HepG2 (cell line): ENCODE measurements around the gene CCM2L. TPM values are rescaled to one million over a fixed set of nuclear protein-coding genes. Genes with fewer than 3 reads are reported as not detected.

ENCODE experiments used
- ATAC-seq: fragments of 200-7000 bp; cut with Tn5 transposase; 3 replicates; pipeline ENCODE4 v1.9.1; 2020; ENCODE audit warnings: mild to moderate bottlenecking, moderate library complexity
- BruUV-seq: library from RNA; stranded (reverse); fragments of 400-500 nt; replicated peaks from 2 replicates; lab custom pipeline; 2021; lab: Mats Ljungman, UMichigan
- CTCF ChIA-PET: fragments of 300-600 bp; formaldehyde crosslinking; extraction: SDS; loops from one replicate; lab custom pipeline; 2021; ENCODE audit warnings: low total read pairs, inconsistent platforms, low intra/inter-chr PET ratio; lab: Yijun Ruan, JAX
- POLR2A ChIA-PET: fragments of 350-600 bp; sonication (Branson Sonifier 250); formaldehyde crosslinking; loops from one replicate; lab custom pipeline; 2020; ENCODE audit warnings: antibody characterized with exemption, inconsistent platforms; lab: Yijun Ruan, JAX
- DNase-seq: peaks from one replicate; pipeline ENCODE4 v3.0.0-alpha.2; 2015; ENCODE audit warnings: low spot score
- FAIRE-seq: peaks from 3 replicates; lab custom pipeline; 2011; peaks lifted over from hg19 to GRCh38; lab: Jason Lieb, UNC
- H2AFZ ChIP-seq: one replicate; pipeline ENCODE4 v1.6.1; 2011; ENCODE audit warnings: low read length, inconsistent platforms
- H3K27ac ChIP-seq: fragments of 300-600 bp; 3 replicates; pipeline ENCODE4 v1.8.0; 2011; ENCODE audit warnings: mixed run types, mild to moderate bottlenecking, mixed read lengths, low read length, inconsistent platforms; ENCODE audit not compliant: insufficient read depth; ENCODE audit errors: extremely low read length
- H3K27me3 ChIP-seq, 2 experiments: fragments of 200-600 bp in 1 of 2; 2 replicates in 1 of 2; 3 replicates in 1 of 2; pipeline versions ENCODE4 v1.6.0 to v1.8.0; 2011; ENCODE audit warnings: low read length in 2 of 2, mild to moderate bottlenecking in 2 of 2, moderate library complexity in 2 of 2, inconsistent platforms in 1 of 2; ENCODE audit not compliant: insufficient read depth in 2 of 2, control insufficient read depth in 1 of 2
- H3K36me3 ChIP-seq, 2 experiments: fragments of 200-600 bp in 1 of 2; replicated peaks in 1 of 2; 2 replicates in 1 of 2; 3 replicates in 1 of 2; pipeline versions ENCODE4 v1.5.1 to v1.8.0; 2011; ENCODE audit warnings: low read length in 2 of 2, inconsistent platforms in 1 of 2; ENCODE audit not compliant: insufficient read depth in 2 of 2, control insufficient read depth in 1 of 2
- H3K4me1 ChIP-seq: 2 replicates; pipeline ENCODE4 v1.5.1; 2012; ENCODE audit warnings: low read length, inconsistent platforms; ENCODE audit not compliant: insufficient read depth
- H3K4me2 ChIP-seq: 2 replicates; pipeline ENCODE4 v1.6.0; 2011; ENCODE audit warnings: low read depth, low read length, inconsistent platforms
- H3K4me3 ChIP-seq, 3 experiments: fragments of 200-600 bp in 1 of 3; sonication (generic), shearing (Covaris generic) in 1 of 3; replicated peaks in 1 of 3; 2 replicates each; pipeline ENCODE4 v1.5.1; 2011 to 2016; ENCODE audit warnings: low read length in 3 of 3, inconsistent platforms in 2 of 3, low read depth in 2 of 3, mild to moderate bottlenecking in 2 of 3, control low read depth in 1 of 3, mixed read lengths in 1 of 3; ENCODE audit not compliant: insufficient read depth in 1 of 3
- H3K79me2 ChIP-seq: one replicate; pipeline ENCODE4 v1.6.1; 2011; ENCODE audit warnings: low read length, inconsistent platforms; ENCODE audit not compliant: insufficient read depth
- H3K9ac ChIP-seq: 2 replicates; pipeline ENCODE4 v1.6.0; 2011; ENCODE audit warnings: mild to moderate bottlenecking, low read depth, low read length, inconsistent platforms; ENCODE audit not compliant: insufficient read depth
- H3K9me3 ChIP-seq: 2 replicates; pipeline ENCODE4 v1.5.1; 2012; ENCODE audit warnings: mild to moderate bottlenecking, low read length
- H4K20me1 ChIP-seq: 2 replicates; pipeline ENCODE4 v1.6.0; 2011; ENCODE audit warnings: inconsistent platforms, mild to moderate bottlenecking, low read length, moderate library complexity; ENCODE audit not compliant: insufficient read depth
- FOXJ3 ChIP-seq: sonication (generic); formaldehyde crosslinking; IDR thresholded peaks from 2 replicates; pipeline ENCODE4 v1.4.0; 2020; ENCODE audit warnings: missing genetic modification reagents, mild to moderate bottlenecking, borderline replicate concordance
- RFXANK ChIP-seq: IDR thresholded peaks from 2 replicates; pipeline ENCODE4 v1.6.1; 2016
- TGIF2 ChIP-seq: IDR thresholded peaks from 2 replicates; pipeline ENCODE4 v1.6.1; 2016; ENCODE audit warnings: control low read depth, missing compliant biosample characterization
- ZFP36L1 ChIP-seq: sonication (generic); formaldehyde crosslinking; IDR thresholded peaks from 2 replicates; pipeline ENCODE4 v1.8.0; 2022; ENCODE audit warnings: mild to moderate bottlenecking, missing genetic modification reagents, moderate library complexity
- WGBS: methylation state at CpG from one replicate; pipeline ENCODE4 v1.1.6; 2017; ENCODE audit warnings: low lambda C conversion rate; 5-methylcytosine and 5-hydroxymethylcytosine counted together
- in situ Hi-C: cut with HindIII; loops from 2 replicates; pipeline ENCODE4 v1.10.0; 2017; ENCODE audit warnings: low pct_unique_long_range_greater_than_20kb; ENCODE audit not compliant: extremely low pct_ligation_motif_present
- intact Hi-C: fragments of 100-400 bp; cut with micrococcal nuclease; formaldehyde crosslinking; loops from one replicate; pipeline ENCODE4 v1.10.0; 2022; ENCODE audit not compliant: unreplicated experiment
- polyA plus RNA-seq, 8 experiments: library from polyadenylated mRNA; depleted of rRNA in 3 of 8; stranded (reverse) in 7 of 8; unstranded in 1 of 8; fragments of >200 nt; fragmentation: Illumina TruSeq in 4 of 8; extraction: Trizol in 4 of 8; gene quantifications; 2 replicates each; pipeline versions ENCODE4 v1.2.1 to v1.2.3, GENCODE V29; 2011 to 2016; ENCODE audit warnings: low read depth in 4 of 8, missing spikeins in 1 of 8, mixed read lengths in 1 of 8; ENCODE audit not compliant: insufficient read depth in 1 of 8
- total RNA-seq, 5 experiments: library from RNA; depleted of rRNA; stranded (reverse); fragments of >200 nt; fragmentation: Illumina TruSeq; extraction: Trizol; gene quantifications; 2 replicates each; pipeline ENCODE4 v1.2.3, GENCODE V29; 2016; ENCODE audit warnings: low read depth in 1 of 5
- TF ChIP-seq, protein P1 (sequence below): sonication (generic); formaldehyde crosslinking; IDR thresholded peaks from one replicate; pipeline ENCODE4 v1.5.1; 2020; ENCODE audit warnings: mild to moderate bottlenecking, missing genetic modification reagents; ENCODE audit errors: not compliant biosample characterization
- TF ChIP-seq, protein P2 (sequence below): sonication (generic); formaldehyde crosslinking; IDR thresholded peaks from 2 replicates; pipeline ENCODE4 v1.5.0; 2020; ENCODE audit warnings: mild to moderate bottlenecking, missing genetic modification reagents
- TF ChIP-seq, protein P3 (sequence below), 2 experiments: sonication (generic) in 1 of 2; formaldehyde crosslinking in 1 of 2; IDR thresholded peaks; 2 replicates each; pipeline versions ENCODE4 v1.5.1 to v1.6.1; 2011 to 2020; ENCODE audit warnings: borderline replicate concordance in 1 of 2, low read depth in 1 of 2, low read length in 1 of 2, mild to moderate bottlenecking in 1 of 2, missing genetic modification reagents in 1 of 2, moderate library complexity in 1 of 2

The CCM2L gene
- total and polyA plus RNA-seq, 2 of the 13 experiments (the other 11 are each of a cell fraction or from before 2014, with no cell fraction given), result 0.15 TPM; not detected in 1

DNA sequence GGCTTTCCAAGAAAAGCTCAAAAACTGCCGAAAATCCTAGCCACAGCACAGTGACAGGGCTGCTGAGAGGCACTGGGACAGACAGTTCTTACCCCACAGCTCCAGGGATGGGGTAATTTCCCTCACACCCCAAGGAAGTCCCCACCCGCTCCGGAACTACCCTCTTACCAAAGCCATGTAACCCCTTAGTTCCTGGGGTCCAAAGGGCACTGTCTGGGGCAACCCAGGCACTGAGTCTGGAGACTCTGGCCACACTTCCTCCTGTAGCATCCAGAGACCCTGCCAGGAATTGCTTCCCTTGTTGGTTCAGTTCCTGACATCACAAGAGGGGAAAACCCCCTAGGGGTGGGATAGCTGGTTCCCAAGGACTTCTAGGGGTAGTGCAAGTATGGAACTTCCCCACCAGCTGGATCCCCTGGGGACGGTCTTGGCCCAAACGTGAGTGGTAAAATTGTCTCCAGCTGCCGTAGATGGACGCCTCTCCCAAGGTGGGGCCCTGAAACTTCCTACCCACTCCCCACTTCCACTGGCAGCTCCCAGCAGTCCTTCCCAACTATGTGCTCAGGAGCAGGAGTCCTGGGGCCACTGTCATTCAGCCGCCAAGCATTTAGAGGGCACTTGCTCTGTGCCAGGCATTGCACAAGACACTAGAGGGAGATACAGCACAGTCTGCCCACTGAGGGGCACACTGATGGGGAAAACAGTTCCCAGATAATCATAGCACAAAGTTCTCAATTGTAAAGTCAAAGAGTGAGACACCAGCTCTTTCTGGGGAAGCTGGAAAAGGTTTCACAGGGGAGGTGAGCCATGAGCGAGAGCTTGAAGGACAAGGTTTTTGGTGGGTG is 24.6 kb downstream of the CCM2L start (continued):
- no peak for TF ChIP-seq ZFP36L1 (CRISPR knock-in tag)

DNA sequence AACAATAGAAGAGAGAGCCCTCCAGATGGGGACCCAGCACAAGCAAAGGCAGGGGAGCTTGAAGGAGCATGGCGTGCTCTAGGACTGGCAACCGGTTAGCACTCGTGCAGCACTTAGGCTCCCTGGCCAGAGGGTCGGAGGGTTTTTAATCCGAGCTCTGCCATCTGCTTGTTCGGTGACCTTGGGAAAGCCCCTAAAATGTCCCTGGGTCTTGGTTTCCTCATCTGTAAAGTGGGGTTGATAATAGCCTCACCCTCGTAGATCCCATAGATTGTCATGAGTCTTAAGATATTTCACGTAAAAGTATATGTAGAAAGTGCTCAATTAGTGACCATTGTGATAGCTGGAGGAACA is 25.2 kb downstream of the CCM2L start:
- 46% methylated on average over 8 of the region's 8 CpGs for WGBS
- H3K27me3 ChIP-seq, result peaks cover 1 to 46% of the 10 kb centered on the region in 2 experiments; a peak in 4 of 5 replicates
- H3K9ac ChIP-seq, result no peak overlapping the region
- intact Hi-C loops (no loop called here), in situ Hi-C loops (no loop called here)
- no peak overlapping the region for H3K4me3 ChIP-seq
- H2AFZ ChIP-seq, result no peak overlapping the region
- no peaks in the 10 kb centered on the region for H3K36me3 ChIP-seq
- H3K9me3 ChIP-seq, result no peaks in the 10 kb centered on the region
- POLR2A ChIA-PET, result no interaction called here
- FAIRE-seq, result no peak
- no peaks in the 10 kb centered on the region for H3K4me1 ChIP-seq
- H3K79me2 ChIP-seq, result no peaks in the 10 kb centered on the region
- BruUV-seq, result no TSS peak
- ATAC-seq, result no peak
- DNase-seq, result no peak
- CTCF ChIA-PET, result no interaction called here
- H3K27ac ChIP-seq, result no peak overlapping the region
- H3K4me2 ChIP-seq, result no peak overlapping the region
- no peaks in the 10 kb centered on the region for H4K20me1 ChIP-seq
- TF ChIP-seq, protein P1, sequence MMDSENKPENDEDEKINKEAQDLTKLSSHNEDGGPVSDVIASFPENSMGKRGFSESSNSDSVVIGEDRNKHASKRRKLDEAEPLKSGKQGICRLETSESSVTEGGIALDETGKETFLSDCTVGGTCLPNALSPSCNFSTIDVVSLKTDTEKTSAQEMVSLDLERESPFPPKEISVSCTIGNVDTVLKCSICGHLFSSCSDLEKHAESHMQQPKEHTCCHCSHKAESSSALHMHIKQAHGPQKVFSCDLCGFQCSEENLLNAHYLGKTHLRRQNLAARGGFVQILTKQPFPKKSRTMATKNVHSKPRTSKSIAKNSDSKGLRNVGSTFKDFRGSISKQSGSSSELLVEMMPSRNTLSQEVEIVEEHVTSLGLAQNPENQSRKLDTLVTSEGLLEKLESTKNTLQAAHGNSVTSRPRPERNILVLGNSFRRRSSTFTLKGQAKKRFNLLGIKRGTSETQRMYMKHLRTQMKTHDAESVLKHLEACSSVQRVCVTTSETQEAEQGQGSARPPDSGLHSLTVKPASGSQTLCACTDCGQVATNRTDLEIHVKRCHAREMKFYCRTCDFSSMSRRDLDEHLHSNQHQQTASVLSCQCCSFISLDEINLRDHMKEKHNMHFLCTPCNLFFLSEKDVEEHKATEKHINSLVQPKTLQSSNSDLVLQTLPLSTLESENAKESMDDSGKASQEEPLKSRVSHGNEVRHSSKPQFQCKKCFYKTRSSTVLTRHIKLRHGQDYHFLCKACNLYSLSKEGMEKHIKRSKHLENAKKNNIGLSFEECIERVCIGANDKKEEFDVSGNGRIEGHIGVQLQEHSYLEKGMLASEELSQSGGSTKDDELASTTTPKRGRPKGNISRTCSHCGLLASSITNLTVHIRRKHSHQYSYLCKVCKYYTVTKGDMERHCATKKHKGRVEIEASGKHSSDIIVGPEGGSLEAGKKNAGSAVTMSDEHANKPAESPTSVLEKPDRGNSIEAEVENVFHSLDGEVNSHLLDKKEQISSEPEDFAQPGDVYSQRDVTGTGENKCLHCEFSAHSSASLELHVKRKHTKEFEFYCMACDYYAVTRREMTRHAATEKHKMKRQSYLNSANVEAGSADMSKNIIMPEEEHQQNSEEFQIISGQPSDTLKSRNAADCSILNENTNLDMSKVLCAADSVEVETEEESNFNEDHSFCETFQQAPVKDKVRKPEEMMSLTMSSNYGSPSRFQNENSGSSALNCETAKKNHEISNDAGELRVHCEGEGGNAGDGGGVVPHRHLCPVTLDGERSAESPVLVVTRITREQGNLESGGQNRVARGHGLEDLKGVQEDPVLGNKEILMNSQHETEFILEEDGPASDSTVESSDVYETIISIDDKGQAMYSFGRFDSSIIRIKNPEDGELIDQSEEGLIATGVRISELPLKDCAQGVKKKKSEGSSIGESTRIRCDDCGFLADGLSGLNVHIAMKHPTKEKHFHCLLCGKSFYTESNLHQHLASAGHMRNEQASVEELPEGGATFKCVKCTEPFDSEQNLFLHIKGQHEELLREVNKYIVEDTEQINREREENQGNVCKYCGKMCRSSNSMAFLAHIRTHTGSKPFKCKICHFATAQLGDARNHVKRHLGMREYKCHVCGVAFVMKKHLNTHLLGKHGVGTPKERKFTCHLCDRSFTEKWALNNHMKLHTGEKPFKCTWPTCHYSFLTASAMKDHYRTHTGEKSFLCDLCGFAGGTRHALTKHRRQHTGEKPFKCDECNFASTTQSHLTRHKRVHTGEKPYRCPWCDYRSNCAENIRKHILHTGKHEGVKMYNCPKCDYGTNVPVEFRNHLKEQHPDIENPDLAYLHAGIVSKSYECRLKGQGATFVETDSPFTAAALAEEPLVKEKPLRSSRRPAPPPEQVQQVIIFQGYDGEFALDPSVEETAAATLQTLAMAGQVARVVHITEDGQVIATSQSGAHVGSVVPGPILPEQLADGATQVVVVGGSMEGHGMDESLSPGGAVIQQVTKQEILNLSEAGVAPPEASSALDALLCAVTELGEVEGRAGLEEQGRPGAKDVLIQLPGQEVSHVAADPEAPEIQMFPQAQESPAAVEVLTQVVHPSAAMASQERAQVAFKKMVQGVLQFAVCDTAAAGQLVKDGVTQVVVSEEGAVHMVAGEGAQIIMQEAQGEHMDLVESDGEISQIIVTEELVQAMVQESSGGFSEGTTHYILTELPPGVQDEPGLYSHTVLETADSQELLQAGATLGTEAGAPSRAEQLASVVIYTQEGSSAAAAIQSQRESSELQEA, result no peak
- TF ChIP-seq, protein P2, sequence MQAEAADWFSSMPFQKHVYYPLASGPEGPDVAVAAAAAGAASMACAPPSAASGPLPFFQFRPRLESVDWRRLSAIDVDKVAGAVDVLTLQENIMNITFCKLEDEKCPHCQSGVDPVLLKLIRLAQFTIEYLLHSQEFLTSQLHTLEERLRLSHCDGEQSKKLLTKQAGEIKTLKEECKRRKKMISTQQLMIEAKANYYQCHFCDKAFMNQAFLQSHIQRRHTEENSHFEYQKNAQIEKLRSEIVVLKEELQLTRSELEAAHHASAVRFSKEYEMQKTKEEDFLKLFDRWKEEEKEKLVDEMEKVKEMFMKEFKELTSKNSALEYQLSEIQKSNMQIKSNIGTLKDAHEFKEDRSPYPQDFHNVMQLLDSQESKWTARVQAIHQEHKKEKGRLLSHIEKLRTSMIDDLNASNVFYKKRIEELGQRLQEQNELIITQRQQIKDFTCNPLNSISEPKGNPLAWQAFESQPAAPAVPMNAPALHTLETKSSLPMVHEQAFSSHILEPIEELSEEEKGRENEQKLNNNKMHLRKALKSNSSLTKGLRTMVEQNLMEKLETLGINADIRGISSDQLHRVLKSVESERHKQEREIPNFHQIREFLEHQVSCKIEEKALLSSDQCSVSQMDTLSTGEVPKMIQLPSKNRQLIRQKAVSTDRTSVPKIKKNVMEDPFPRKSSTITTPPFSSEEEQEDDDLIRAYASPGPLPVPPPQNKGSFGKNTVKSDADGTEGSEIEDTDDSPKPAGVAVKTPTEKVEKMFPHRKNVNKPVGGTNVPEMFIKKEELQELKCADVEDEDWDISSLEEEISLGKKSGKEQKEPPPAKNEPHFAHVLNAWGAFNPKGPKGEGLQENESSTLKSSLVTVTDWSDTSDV (CRISPR knock-in tag), result no peak
- TF ChIP-seq RFXANK (CRISPR knock-in tag) (no peak), FOXJ3 (CRISPR knock-in tag) (no peak), TGIF2 (CRISPR knock-in tag) (no peak)
- TF ChIP-seq, protein P3, sequence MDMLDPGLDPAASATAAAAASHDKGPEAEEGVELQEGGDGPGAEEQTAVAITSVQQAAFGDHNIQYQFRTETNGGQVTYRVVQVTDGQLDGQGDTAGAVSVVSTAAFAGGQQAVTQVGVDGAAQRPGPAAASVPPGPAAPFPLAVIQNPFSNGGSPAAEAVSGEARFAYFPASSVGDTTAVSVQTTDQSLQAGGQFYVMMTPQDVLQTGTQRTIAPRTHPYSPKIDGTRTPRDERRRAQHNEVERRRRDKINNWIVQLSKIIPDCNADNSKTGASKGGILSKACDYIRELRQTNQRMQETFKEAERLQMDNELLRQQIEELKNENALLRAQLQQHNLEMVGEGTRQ (IDR thresholded peaks at IDR 0.05; ENCODE audit: low read depth, low read length), result no peak
- TF ChIP-seq, protein P3 (CRISPR knock-in tag; IDR thresholded peaks at IDR 0.05; ENCODE audit: borderline replicate concordance), result no peak
